ENCODE data around the gene DOCK2. TPM values are rescaled to one million over a fixed set of nuclear protein-coding genes. Genes with fewer than 3 reads are reported as not detected.
A peak's percentile ranks its signal among the peaks of the same experiment; 100 is the strongest.

The DOCK2 gene
- total and polyA plus RNA-seq, 9 of the 15 experiments (the other 6 are each of a cell fraction or from before 2014, with no cell fraction given) = 4.5 to 42.6 (median 20.5) TPM

- TF ChIP-seq SRSF1 (IDR thresholded peaks at IDR 0.05; ENCODE audit: low read depth, low read length) (no peak), POU5F1 (IDR thresholded peaks at IDR 0.05; ENCODE audit: borderline replicate concordance, low read depth, low read length, partially characterized antibody) (no peak), PTRF (tag; IDR thresholded peaks at IDR 0.05) (no peak), ZNF668 (CRISPR knock-in tag; IDR thresholded peaks at IDR 0.05) (no peak)
Observed at GRCh38 chr5:169921949-169922348, 284.9 kb downstream of the DOCK2 start (continued).

DNA sequence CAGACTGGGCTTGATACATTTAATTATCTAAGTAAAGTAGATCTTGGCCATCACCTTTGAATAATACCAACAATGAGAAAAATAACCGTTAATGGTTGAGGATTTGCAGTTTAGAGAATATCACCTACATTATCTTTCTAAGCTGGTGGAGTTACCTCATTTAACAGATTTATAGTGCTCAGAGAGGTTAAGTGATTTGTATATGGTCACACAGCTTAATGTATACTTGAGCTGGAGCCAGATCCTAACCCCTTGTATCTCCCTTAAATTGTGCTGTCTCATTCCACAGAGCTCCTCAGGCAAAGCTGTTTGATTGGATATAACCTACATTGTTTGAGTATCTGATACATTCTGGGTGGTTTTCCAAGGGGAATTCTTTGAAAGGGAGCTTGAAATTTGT, 285.4 kb downstream of the DOCK2 start:
- FAIRE-seq (no peak), ATAC-seq (no peak), DNase-seq (ENCODE audit: extremely low read depth in 1 of 4, low spot score in 3 of 4) (no peak)
- POLR2A ChIA-PET = interaction anchor here (1.0 kb wide), 1 partner anchor 23 kb away, joined by 4 read pairs; no protein-coding TSS in a partner anchor
- no peak overlapping the region for H3K27ac ChIP-seq (ENCODE audit: extremely low read depth, low read depth, low read length)
- H3K4me1 ChIP-seq (replicated peaks in 1 of 2; ENCODE audit: control insufficient read depth in 2 of 2, insufficient read depth in 2 of 2, low read length in 2 of 2) = no peaks in the 10 kb centered on the region
- H4K20me1 ChIP-seq (replicated peaks; ENCODE audit: control insufficient read depth, insufficient read depth, low read length) = no peaks in the 10 kb centered on the region
- H3K36me3 ChIP-seq (ENCODE audit: control insufficient read depth, insufficient read depth, low read length) = no peaks in the 10 kb centered on the region
- in situ Hi-C loops (cut with MboI) = no loop called here
- H3K9ac ChIP-seq (ENCODE audit: insufficient read depth in 1 of 2, low read depth in 2 of 2, low read length in 2 of 2) = no peak overlapping the region
- CTCF ChIA-PET (ENCODE audit: low intra/inter-chr PET ratio) = no interaction called here
- intact Hi-C loops (cut with micrococcal nuclease) = no loop called here
- TF ChIP-seq ZNF766 (CRISPR knock-in tag; conservative IDR thresholded peaks at IDR 0.05) (no peak), MCM7 (IDR thresholded peaks at IDR 0.05) (no peak), ZFP36 (IDR thresholded peaks at IDR 0.05; ENCODE audit: low read depth, low read length, partially characterized antibody) (peak; percentile 71), MYC (IDR thresholded peaks at IDR 0.05; ENCODE audit: low read depth, low read length) (no peak), MYC (CRISPR knock-in tag; IDR thresholded peaks at IDR 0.05; ENCODE audit: borderline replicate concordance, low read depth) (no peak), BDP1 (IDR thresholded peaks at IDR 0.05; ENCODE audit: insufficient read depth, insufficient read length) (no peak), RBM25 (IDR thresholded peaks at IDR 0.05; ENCODE audit: low read depth, low read length, severe bottlenecking) (peak; percentile 95)
- TF ChIP-seq, protein P1, sequence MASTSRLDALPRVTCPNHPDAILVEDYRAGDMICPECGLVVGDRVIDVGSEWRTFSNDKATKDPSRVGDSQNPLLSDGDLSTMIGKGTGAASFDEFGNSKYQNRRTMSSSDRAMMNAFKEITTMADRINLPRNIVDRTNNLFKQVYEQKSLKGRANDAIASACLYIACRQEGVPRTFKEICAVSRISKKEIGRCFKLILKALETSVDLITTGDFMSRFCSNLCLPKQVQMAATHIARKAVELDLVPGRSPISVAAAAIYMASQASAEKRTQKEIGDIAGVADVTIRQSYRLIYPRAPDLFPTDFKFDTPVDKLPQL (IDR thresholded peaks at IDR 0.05; ENCODE audit: extremely low read depth, insufficient read length) = no peak
- WGBS (ENCODE audit: insufficient coverage, low coverage, missing lambda C conversion rate) = 7% methylated on average over 1 of the region's 1 CpG
- no peaks in the 10 kb centered on the region for H3K9me1 ChIP-seq (ENCODE audit: control insufficient read depth, insufficient read depth, low read length)
- H3K9me3 ChIP-seq (replicated peaks; ENCODE audit: control insufficient read depth, insufficient read depth, low read depth, low read length) = no peaks in the 10 kb centered on the region
- no peak overlapping the region for H3K4me2 ChIP-seq (ENCODE audit: insufficient read depth, low read length)
- H2AFZ ChIP-seq (ENCODE audit: low read depth, low read length) = no peak overlapping the region
- no peaks in the 10 kb centered on the region for H3K27me3 ChIP-seq (ENCODE audit: control insufficient read depth in 2 of 2, insufficient read depth in 2 of 2, low read length in 2 of 2)
- H3K4me3 ChIP-seq = no peak overlapping the region
- BruUV-seq (replicated peaks) = no TSS peak
- no peaks in the 10 kb centered on the region for H3K79me2 ChIP-seq (ENCODE audit: control insufficient read depth, insufficient read depth, low read length)

All from K562 (cell line).